HG02973 (cell line): Measurements from ENCODE around the gene FMO3.

Experiments
- ATAC-seq: cut with Tn5 transposase; IDR thresholded peaks from one replicate; pipeline ENCODE4 v1.9.1; 2021; ENCODE audit warnings: moderate library complexity; ENCODE audit not compliant: unreplicated experiment

Gene FMO3

GRCh38 chr1:171115280-171115897, 24.7 kb downstream of the FMO3 start:
- no peak for ATAC-seq

- no peak for ATAC-seq
These were observed 26.0 kb downstream of the FMO3 start for GRCh38 chr1:171116676-171117075.

GRCh38 chr1:171117085-171117484, 26.4 kb downstream of the FMO3 start:
- no peak for ATAC-seq

GRCh38 chr1:171119648-171120047, 28.9 kb downstream of the FMO3 start:
- no peak for ATAC-seq

- ATAC-seq, result no peak
These were observed 31.6 kb downstream of the FMO3 start for GRCh38 chr1:171122299-171122698.

- ATAC-seq, result no peak
These were observed 32.2 kb downstream of the FMO3 start for GRCh38 chr1:171122893-171123292.

GRCh38 chr1:171126504-171126903, 35.8 kb downstream of the FMO3 start:
- ATAC-seq, result no peak

- no peak for ATAC-seq
These were observed 36.4 kb downstream of the FMO3 start for GRCh38 chr1:171127099-171127498.

GRCh38 chr1:171127501-171127900, 36.8 kb downstream of the FMO3 start:
- ATAC-seq, result no peak

GRCh38 chr1:171128463-171128862, 37.8 kb downstream of the FMO3 start:
- ATAC-seq, result no peak

GRCh38 chr1:171134204-171134923, 43.7 kb downstream of the FMO3 start:
- no peak for ATAC-seq

GRCh38 chr1:171137580-171137979, 46.9 kb downstream of the FMO3 start:
- no peak for ATAC-seq

- ATAC-seq, result no peak
These were observed 48.3 kb downstream of the FMO3 start for GRCh38 chr1:171138980-171139379.

- no peak for ATAC-seq
These were observed 49.2 kb downstream of the FMO3 start for GRCh38 chr1:171139890-171140289.

GRCh38 chr1:171140401-171140800, 49.7 kb downstream of the FMO3 start:
- ATAC-seq, result no peak

GRCh38 chr1:171140956-171141687, 50.4 kb downstream of the FMO3 start:
- no peak for ATAC-seq

- no peak for ATAC-seq
These were observed 51.1 kb downstream of the FMO3 start for GRCh38 chr1:171141688-171142415.

- no peak for ATAC-seq
These were observed 52.0 kb downstream of the FMO3 start for GRCh38 chr1:171142416-171143385.

- ATAC-seq, result no peak
These were observed 59.5 kb downstream of the FMO3 start for GRCh38 chr1:171150156-171150555.

- no peak for ATAC-seq
These were observed 61.8 kb downstream of the FMO3 start for GRCh38 chr1:171152549-171152948.
